ENCODE data around the gene KRTAP4-7. TPM values are rescaled to one million over a fixed set of nuclear protein-coding genes. Genes with fewer than 3 reads are reported as not detected.
"Not testable (repeated sequence)": the region's sequence is repeated elsewhere in the genome, so short reads cannot be mapped to it uniquely, and the experiment has no call there.

The KRTAP4-7 gene
- total RNA-seq, 4 donors from 2014 or later, result not detected

- no peaks in the 10 kb centered on the region for H3K9me3 ChIP-seq
- no peak overlapping the region for H3K27ac ChIP-seq
- no peak for TF ChIP-seq EP300 (IDR thresholded peaks at IDR 0.05)
- no peak for TF ChIP-seq POLR2AphosphoS5 (IDR thresholded peaks at IDR 0.05)
- no peak for TF ChIP-seq POLR2A (IDR thresholded peaks at IDR 0.05)
- no peak for TF ChIP-seq CTCF (IDR thresholded peaks at IDR 0.05)
- no peaks in the 10 kb centered on the region for H3K4me1 ChIP-seq
- 84 to 85% methylated on average over 5 to 7 of the region's 7 CpGs for WGBS, 2 donors (ENCODE audit: low coverage in 1 of 2)
- H3K36me3 ChIP-seq, result no peaks in the 10 kb centered on the region
- ATAC-seq, result no peak
- peaks cover 19% of the 10 kb centered on the region for H3K27me3 ChIP-seq
- H3K4me3 ChIP-seq, result no peak overlapping the region
These were observed 12.1 kb downstream of the KRTAP4-7 start for GRCh38 chr17:41096055-41096454.

GRCh38 chr17:41098042-41098441 is 14.1 kb downstream of the KRTAP4-7 start, which contains the start of gene KRTAP4-8:
Gene KRTAP4-8 (minus strand): TSS chr17:41098142. CDS start chr17:41098084, 58 bp downstream.
- Histone ChIP-seq H3K9me3 (no peaks in the 10 kb centered on the region), H3K27me3 (peaks cover 26% of the 10 kb centered on the region), H3K27ac (no peak within 1 kb of the TSS), H3K4me3 (no peak within 1 kb of the TSS), H3K4me1 (no peaks in the 10 kb centered on the region), H3K36me3 (no peaks in the 10 kb centered on the region)
- ATAC-seq, result no peak
- TF ChIP-seq POLR2A (IDR thresholded peaks at IDR 0.05) (no peak), EP300 (IDR thresholded peaks at IDR 0.05) (no peak), POLR2AphosphoS5 (IDR thresholded peaks at IDR 0.05) (no peak), CTCF (IDR thresholded peaks at IDR 0.05) (no peak)
- WGBS, 2 donors (ENCODE audit: low coverage in 1 of 2), result 49 to 93% methylated on average over 2 to 4 of the region's 4 CpGs

- Histone ChIP-seq H3K27me3 (peaks cover 26% of the 10 kb centered on the region), H3K9me3 (no peaks in the 10 kb centered on the region), H3K27ac (no peak overlapping the region), H3K36me3 (no peaks in the 10 kb centered on the region), H3K4me1 (no peaks in the 10 kb centered on the region), H3K4me3 (no peak overlapping the region)
- no peak for ATAC-seq
- WGBS, 2 donors (ENCODE audit: low coverage in 1 of 2), result 67 to 89% methylated on average over 3 to 6 of the region's 6 CpGs
- TF ChIP-seq CTCF (IDR thresholded peaks at IDR 0.05) (no peak), EP300 (IDR thresholded peaks at IDR 0.05) (no peak), POLR2AphosphoS5 (IDR thresholded peaks at IDR 0.05) (no peak), POLR2A (IDR thresholded peaks at IDR 0.05) (no peak)
These were observed 14.5 kb downstream of the KRTAP4-7 start for GRCh38 chr17:41098481-41098880.

DNA sequence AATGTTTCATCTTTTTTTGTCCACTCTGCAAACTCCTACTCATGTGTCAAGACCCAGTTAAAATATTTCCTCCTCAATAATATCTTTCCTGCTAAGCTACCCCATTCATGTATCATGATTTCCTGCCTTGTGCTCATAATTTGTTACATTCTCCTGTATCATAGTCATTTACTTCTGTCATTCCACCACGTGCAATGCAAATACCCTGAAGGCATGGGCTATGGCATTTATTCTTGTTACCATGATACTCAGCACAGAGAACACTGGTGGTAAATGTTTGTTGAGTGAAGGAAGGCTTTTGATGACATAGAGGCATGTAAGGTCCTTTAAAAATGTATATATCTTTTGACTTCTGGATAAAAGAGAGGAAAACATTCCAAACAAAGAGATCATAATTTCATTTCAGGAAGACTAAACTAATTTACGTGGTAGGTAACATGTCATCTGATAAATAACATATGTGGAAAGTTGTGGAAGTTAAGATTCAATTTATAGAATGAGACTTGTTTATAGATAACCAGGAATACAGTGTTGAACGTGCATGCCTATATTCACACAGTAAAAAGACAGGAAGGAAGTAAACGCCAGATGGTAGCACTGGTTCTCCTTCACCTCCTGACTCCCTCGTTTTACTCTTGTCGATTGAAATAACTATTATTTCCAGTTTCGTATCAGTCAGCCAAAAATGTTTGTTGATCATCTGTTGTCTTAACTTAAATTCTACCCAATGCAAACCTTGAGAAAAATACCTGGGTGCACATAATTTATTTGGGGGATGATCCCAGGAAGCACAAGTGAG is 15.9 kb downstream of the KRTAP4-7 start:
- H3K36me3 ChIP-seq, H3K4me1 ChIP-seq, H3K27ac ChIP-seq, ATAC-seq, H3K4me3 ChIP-seq, H3K9me3 ChIP-seq: not testable (repeated sequence)
- 47 to 48% methylated on average over 6 to 7 of the region's 7 CpGs for WGBS, 2 donors (ENCODE audit: low coverage in 1 of 2)
- peaks cover 26% of the 10 kb centered on the region for H3K27me3 ChIP-seq

GRCh38 chr17:41101586-41102259 is 17.8 kb downstream of the KRTAP4-7 start, which contains the start of gene KRTAP4-16:
Gene KRTAP4-16 (minus strand): TSS chr17:41102209. CDS start chr17:41102209, 0 bp downstream.
- TF ChIP-seq POLR2AphosphoS5 (IDR thresholded peaks at IDR 0.05) (no peak), CTCF (IDR thresholded peaks at IDR 0.05) (no peak), EP300 (IDR thresholded peaks at IDR 0.05) (no peak), POLR2A (IDR thresholded peaks at IDR 0.05) (no peak)
- H3K4me3 ChIP-seq, result no peak within 1 kb of the TSS
- H3K9me3 ChIP-seq, result no peaks in the 10 kb centered on the region
- no peak within 1 kb of the TSS for H3K27ac ChIP-seq
- H3K27me3 ChIP-seq, result peaks cover 32% of the 10 kb centered on the region
- H3K36me3 ChIP-seq, result no peaks in the 10 kb centered on the region
- H3K4me1 ChIP-seq, result no peaks in the 10 kb centered on the region
- ATAC-seq, result no peak
- WGBS, 2 donors (ENCODE audit: low coverage in 1 of 2), result 18 to 47% methylated on average over 5 of the region's 10 CpGs
